Measurements from ENCODE around the gene EMC9. TPM values are rescaled to one million over a fixed set of nuclear protein-coding genes. Genes with fewer than 3 reads are reported as not detected.
A peak's percentile ranks its signal among the peaks of the same experiment; 100 is the strongest.

The EMC9 gene
- total and polyA plus RNA-seq, 4 donors: 4.6 to 29.4 (median 20.0) TPM

DNA sequence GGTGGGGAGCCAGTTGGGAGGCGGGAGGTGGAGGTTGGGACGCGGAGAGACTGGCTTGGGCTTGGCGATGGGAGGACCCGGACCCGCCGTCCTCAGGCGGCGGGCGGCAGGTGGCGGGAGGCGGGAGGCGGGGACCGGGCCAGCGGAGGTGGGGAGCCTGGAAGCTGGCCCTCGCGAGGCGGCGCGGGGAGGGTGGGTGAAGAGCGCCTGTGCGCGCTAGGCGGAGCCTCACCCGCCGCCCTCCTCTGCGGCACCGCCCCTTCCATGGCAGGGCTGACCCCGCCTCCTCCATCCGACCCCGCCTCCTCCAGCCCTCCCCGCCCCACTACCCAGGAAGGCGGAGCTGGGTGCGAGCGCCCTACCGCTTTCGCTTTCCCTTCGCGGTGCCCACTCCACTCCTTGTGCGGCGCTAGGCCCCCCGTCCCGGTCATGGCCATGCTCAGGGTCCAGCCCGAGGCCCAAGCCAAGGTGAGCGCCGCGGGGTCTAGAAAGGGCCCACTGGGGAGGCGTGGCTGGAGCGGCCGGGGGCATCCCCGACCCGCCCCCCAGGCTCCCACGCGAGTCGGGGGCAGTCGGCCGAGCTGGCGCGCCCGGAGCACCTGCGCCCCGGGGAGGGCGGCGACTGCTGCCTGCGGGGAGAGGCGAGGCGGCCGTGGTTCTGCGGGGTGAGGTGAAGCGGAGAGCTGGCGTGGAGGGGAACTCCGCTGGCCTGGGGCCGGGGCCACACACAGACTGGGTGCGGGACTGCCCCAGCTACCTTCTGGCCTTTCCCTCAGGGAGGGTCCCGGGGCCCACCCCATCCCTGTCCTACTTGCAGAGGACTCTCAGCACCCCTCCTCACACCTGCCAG is 5.3 kb downstream of the EMC9 start, which contains the start of gene PSME1:
Gene PSME1, plus strand, starts transcription at position 361 of the 850 bp plus-strand sequence. Its CDS starts 69 bp downstream, at position 430.
- WGBS, 2 donors: 0 to 1% methylated on average over 30 to 75 of the region's 75 CpGs
- Histone ChIP-seq H3K4me1 (ENCODE audit: control insufficient read depth in 5 of 5, insufficient read depth in 5 of 5, low read length in 5 of 5) (peaks cover 0 to 24% (median 7%) of the 10 kb centered on the region in 5 donors), H3K27ac (ENCODE audit: low read depth in 1 of 2, low read length in 1 of 2) (peak within 1 kb of the TSS; percentile 80 to 93), H3K36me3 (ENCODE audit: control insufficient read depth in 4 of 4, insufficient read depth in 4 of 4, low read length in 4 of 4) (peaks cover 0 to 20% (median 12%) of the 10 kb centered on the region in 4 donors), H3K9me3 (ENCODE audit: control insufficient read depth in 4 of 4, insufficient read depth in 3 of 4, low read length in 3 of 4) (no peaks in the 10 kb centered on the region), H3K9ac (ENCODE audit: insufficient read depth in 1 of 2, low read length in 2 of 2) (peak within 1 kb of the TSS; percentile 37 to 81), H3K27me3 (ENCODE audit: control insufficient read depth in 3 of 3, insufficient read depth in 3 of 3, low read length in 2 of 3) (no peaks in the 10 kb centered on the region), H3K4me3 (peak within 1 kb of the TSS; percentile 69)
- ATAC-seq (ENCODE audit: insufficient read depth, low FRiP score) (peak; percentile 99), DNase-seq (peak; percentile 91 to 95 (median 94))
- TF ChIP-seq, protein P1, sequence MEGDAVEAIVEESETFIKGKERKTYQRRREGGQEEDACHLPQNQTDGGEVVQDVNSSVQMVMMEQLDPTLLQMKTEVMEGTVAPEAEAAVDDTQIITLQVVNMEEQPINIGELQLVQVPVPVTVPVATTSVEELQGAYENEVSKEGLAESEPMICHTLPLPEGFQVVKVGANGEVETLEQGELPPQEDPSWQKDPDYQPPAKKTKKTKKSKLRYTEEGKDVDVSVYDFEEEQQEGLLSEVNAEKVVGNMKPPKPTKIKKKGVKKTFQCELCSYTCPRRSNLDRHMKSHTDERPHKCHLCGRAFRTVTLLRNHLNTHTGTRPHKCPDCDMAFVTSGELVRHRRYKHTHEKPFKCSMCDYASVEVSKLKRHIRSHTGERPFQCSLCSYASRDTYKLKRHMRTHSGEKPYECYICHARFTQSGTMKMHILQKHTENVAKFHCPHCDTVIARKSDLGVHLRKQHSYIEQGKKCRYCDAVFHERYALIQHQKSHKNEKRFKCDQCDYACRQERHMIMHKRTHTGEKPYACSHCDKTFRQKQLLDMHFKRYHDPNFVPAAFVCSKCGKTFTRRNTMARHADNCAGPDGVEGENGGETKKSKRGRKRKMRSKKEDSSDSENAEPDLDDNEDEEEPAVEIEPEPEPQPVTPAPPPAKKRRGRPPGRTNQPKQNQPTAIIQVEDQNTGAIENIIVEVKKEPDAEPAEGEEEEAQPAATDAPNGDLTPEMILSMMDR (IDR thresholded peaks at IDR 0.05; ENCODE audit: control extremely low read depth, extremely low read depth): no peak

DNA sequence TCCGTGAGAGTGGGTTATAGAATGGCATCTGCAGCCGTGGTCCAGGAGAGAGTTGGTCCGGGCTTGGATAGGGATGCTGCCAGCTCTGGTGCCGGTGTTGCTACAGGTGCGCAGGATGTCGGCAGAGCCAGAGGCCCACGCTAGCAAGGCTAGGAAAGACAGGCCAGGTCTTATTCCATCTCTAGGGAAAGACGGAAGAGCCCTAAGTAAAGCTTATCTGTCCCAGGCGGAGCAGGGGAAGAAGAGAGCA is 5.9 kb downstream of the EMC9 start:
- Histone ChIP-seq H3K9ac (ENCODE audit: insufficient read depth in 1 of 2, low read length in 2 of 2) (no peak overlapping the region), H3K27ac (ENCODE audit: low read depth in 1 of 2, low read length in 1 of 2) (peak overlapping the region; percentile 78 to 90), H3K36me3 (ENCODE audit: control insufficient read depth in 4 of 4, insufficient read depth in 4 of 4, low read length in 4 of 4) (peaks cover 0 to 20% (median 12%) of the 10 kb centered on the region in 4 donors), H3K4me1 (ENCODE audit: control insufficient read depth in 5 of 5, insufficient read depth in 5 of 5, low read length in 5 of 5) (peaks cover 0 to 24% (median 7%) of the 10 kb centered on the region in 5 donors), H3K27me3 (ENCODE audit: control insufficient read depth in 3 of 3, insufficient read depth in 3 of 3, low read length in 2 of 3) (no peaks in the 10 kb centered on the region), H3K9me3 (ENCODE audit: control insufficient read depth in 4 of 4, insufficient read depth in 3 of 4, low read length in 3 of 4) (no peaks in the 10 kb centered on the region), H3K4me3 (peak overlapping the region; percentile 44)
- TF ChIP-seq, protein P1 (IDR thresholded peaks at IDR 0.05; ENCODE audit: control extremely low read depth, extremely low read depth): no peak
- DNase-seq (no peak), ATAC-seq (ENCODE audit: insufficient read depth, low FRiP score) (no peak)
- WGBS, 2 donors: 8 to 12% methylated on average over 9 of the region's 9 CpGs

DNA sequence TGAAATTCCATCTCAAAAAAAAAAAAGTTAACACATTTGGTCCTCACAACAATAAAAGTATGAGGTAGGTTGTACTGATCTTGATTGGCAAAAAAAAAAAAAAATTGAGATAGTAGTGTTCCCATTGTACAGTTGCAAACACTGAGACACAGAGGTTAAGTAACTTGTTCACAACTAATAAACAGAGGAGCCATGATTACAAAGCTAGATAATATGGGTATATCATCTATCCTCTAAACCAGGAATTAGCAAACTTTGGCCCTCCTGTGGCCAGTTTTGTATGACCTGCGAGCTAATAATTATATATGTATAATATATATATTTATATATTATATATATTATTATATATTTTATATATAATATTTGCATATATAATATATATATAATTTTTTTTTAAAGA is 7.7 kb downstream of the EMC9 start:
- H3K27me3 ChIP-seq (ENCODE audit: control insufficient read depth in 3 of 3, insufficient read depth in 3 of 3, low read length in 2 of 3): no peaks in the 10 kb centered on the region
- no peak overlapping the region for H3K9ac ChIP-seq (ENCODE audit: insufficient read depth in 1 of 2, low read length in 2 of 2)
- H3K9me3 ChIP-seq (ENCODE audit: control insufficient read depth in 4 of 4, insufficient read depth in 3 of 4, low read length in 3 of 4): no peaks in the 10 kb centered on the region
- H3K4me3 ChIP-seq: no peak overlapping the region
- 89 to 91% methylated on average over 1 of the region's 1 CpG for whole genome bisulfite sequencing, 2 donors
- H3K36me3 ChIP-seq (ENCODE audit: control insufficient read depth in 4 of 4, insufficient read depth in 4 of 4, low read length in 4 of 4): peaks cover 0 to 15% (median 8%) of the 10 kb centered on the region in 4 donors
- peaks cover 0 to 18% (median 7%) of the 10 kb centered on the region in 5 donors for H3K4me1 ChIP-seq (ENCODE audit: control insufficient read depth in 5 of 5, insufficient read depth in 5 of 5, low read length in 5 of 5)
- TF ChIP-seq, protein P1 (IDR thresholded peaks at IDR 0.05; ENCODE audit: control extremely low read depth, extremely low read depth): no peak
- H3K27ac ChIP-seq (ENCODE audit: low read depth in 1 of 2, low read length in 1 of 2): no peak overlapping the region
- no peak for DNase-seq
- no peak for ATAC-seq (ENCODE audit: insufficient read depth, low FRiP score)
